T-helper 2 cell (primary cell): ENCODE data around the gene SHLD1.

Experiments
- DNase-seq, 5 experiments: peaks; one replicate each; pipeline versions ENCODE4 v3.0.0 to v3.0.0-alpha.2; 2012 to 2022

Gene SHLD1

DNA sequence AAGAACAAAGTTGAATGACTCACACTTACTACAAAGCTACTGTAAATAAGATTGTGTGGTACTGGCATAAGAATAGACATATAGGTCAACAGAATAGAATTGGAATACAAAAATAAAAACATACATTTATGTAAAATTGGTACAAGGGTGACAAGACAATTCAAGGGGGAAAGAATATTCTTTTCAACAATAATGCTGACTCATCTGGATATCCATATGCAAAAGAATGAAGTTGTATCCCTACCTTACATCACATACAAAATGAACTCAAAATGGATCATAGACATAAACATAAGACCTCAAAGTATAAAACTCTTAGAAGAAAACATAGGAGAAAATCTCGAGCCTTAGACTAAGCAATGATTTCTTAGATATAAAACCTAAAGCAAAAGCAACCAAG, 149.2 kb downstream of the SHLD1 start:
- no peak for DNase-seq

- DNase-seq = no peak
Observed at GRCh38 chr20:5900908-5901307, 150.7 kb downstream of the SHLD1 start.

DNA sequence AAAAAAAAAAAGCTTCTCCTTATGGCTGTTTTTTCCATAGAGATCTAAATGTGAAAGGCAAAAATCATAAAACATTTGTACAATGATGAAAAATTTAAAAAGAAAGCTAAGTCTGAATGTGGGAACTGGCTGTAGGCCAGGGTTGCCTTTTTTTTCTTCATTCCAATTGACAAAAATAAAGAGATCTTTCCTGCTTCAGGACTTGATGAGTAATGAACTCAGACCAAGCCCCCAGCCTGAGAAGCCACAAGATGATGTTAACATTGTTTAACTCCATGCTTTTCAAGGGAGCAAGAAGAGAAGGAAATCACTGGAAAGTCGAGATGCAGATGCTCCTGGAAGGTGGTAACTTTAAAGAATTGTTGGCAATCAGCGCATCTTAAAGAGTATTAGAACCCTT, 158.8 kb downstream of the SHLD1 start:
- no peak for DNase-seq

DNA sequence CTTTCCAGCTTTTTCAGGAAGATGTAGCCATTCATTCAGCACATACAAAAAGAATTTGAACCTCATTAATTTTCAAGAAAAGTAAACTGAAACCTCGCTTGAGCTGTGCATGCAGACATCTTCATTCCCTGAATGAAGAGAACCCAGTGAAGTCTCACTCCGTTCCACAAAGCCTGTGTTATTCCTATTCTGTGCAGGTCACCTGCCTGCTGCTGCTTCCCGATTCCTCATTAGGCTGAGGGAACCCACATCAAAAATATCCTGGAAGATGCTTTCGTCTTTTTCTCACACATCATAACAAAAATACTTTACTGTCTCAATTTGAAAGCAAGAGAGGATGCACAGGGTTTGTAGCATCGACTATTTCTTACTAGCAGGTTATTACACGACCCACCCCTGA, 160.0 kb downstream of the SHLD1 start:
- DNase-seq = no peak

- no peak for DNase-seq
Observed at GRCh38 chr20:5913166-5913565, 163.0 kb downstream of the SHLD1 start.
